ENCODE measurements around the gene RBMS3. TPM values are rescaled to one million over a fixed set of nuclear protein-coding genes. Genes with fewer than 3 reads are reported as not detected.

RBMS3 gene
- total and polyA plus RNA-seq, 4 donors = 29.1 to 86.7 (median 58.1) TPM

DNA sequence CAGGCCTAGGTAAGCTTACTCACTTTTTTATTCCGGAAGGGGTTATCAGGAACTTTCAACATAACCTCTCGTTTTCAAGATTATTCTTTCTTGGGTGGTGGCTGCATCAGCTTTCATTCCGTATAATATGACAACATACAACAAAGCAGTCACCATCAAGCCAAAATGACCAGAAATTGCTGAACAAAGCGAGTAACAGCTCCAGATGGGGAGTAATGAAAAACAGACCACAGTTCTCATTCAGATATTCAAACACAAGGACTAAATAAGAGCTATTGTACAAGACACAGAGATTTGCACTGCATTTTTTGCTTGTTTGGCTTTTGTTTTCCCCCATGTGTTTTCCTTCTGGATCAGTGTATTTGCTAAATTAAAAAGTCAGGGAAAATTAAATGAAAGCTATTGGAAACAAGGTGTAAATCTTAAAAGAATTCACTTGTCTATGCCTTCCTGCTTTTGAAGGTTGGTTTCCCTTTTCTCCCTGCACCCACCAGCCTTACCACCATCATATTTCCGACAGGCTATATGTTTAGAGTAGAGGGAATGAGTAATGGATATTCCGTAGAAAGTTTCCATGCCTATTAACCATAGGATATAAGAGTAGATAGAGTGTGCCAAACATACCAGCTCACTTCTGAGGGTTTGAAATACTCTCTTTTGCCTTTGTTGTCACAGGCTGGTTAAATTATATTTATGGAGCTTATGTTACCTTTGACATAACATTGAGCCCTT is 213.6 kb downstream of the RBMS3 start:
- peak overlapping the region; percentile 62 for H3K27ac ChIP-seq (ENCODE audit: low read depth, low read length)
- no peaks in the 10 kb centered on the region for H3K27me3 ChIP-seq (ENCODE audit: control insufficient read depth, insufficient read depth, low read length)
- no peaks in the 10 kb centered on the region for H3K9me3 ChIP-seq (ENCODE audit: control insufficient read depth, insufficient read depth, low read length)
- 80% methylated on average over 1 of the region's 6 CpGs for WGBS (ENCODE audit: insufficient coverage)
- DNase-seq (ENCODE audit: low read depth in 4 of 6, low spot score in 6 of 6) = peak in 2 of 6 donors; percentile 13 to 33
- no peaks in the 10 kb centered on the region for H3K36me3 ChIP-seq (ENCODE audit: control insufficient read depth, insufficient read depth, low read length)
- H3K4me3 ChIP-seq (ENCODE audit: low read depth, low read length) = no peak overlapping the region
- no peaks in the 10 kb centered on the region for H3K4me1 ChIP-seq (ENCODE audit: control insufficient read depth, insufficient read depth, low read length)

DNA sequence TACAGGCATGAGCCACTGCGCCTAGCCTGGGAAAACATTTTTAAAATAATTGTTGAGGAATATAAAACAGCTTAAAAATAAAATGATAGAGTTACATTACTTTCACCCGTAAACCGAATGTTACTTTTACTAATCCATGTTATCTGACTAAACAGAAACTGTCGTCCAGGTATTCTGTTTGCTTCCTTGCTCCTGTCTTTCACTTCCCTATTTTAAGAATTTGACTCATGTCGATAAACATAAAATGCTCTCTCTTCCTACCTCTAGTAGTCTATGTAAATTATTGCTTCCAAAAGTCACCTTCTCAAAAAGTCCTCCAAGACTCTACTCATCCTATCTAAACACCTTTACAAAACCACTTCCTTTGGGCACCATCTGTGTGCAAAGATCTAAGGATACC is 216.4 kb downstream of the RBMS3 start:
- H3K27ac ChIP-seq (ENCODE audit: low read depth, low read length) = no peak overlapping the region
- H3K4me3 ChIP-seq (ENCODE audit: low read depth, low read length) = no peak overlapping the region
- no peaks in the 10 kb centered on the region for H3K27me3 ChIP-seq (ENCODE audit: control insufficient read depth, insufficient read depth, low read length)
- no peaks in the 10 kb centered on the region for H3K9me3 ChIP-seq (ENCODE audit: control insufficient read depth, insufficient read depth, low read length)
- H3K36me3 ChIP-seq (ENCODE audit: control insufficient read depth, insufficient read depth, low read length) = no peaks in the 10 kb centered on the region
- no peaks in the 10 kb centered on the region for H3K4me1 ChIP-seq (ENCODE audit: control insufficient read depth, insufficient read depth, low read length)
- DNase-seq (ENCODE audit: low read depth in 4 of 6, low spot score in 6 of 6) = no peak
- no CpG with 5 or more reads among the region's 5 CpGs for WGBS (ENCODE audit: insufficient coverage)

DNA sequence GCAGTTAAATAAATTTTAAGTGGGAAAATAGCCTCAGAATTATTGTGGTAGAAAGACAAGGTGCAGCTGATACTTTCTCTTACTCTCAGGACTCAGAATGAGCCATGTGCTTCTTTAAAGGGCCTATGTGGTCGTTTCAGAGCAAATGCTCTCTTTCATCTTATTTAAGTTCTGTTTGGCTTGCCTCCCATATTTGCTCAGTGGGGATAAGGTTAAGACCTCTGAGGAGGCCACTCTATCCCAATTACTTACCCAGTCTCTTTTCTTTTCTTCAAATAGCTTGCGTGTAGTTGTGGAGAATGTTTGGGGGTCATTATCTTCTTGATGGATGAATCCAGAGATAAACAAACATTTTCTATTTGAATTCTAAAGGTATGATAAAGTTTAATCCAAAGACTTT is 221.9 kb downstream of the RBMS3 start:
- WGBS (ENCODE audit: insufficient coverage) = no CpG with 5 or more reads among the region's 2 CpGs
- peak overlapping the region; percentile 52 for H3K27ac ChIP-seq (ENCODE audit: low read depth, low read length)
- H3K9me3 ChIP-seq (ENCODE audit: control insufficient read depth, insufficient read depth, low read length) = no peaks in the 10 kb centered on the region
- no peak overlapping the region for H3K4me3 ChIP-seq (ENCODE audit: low read depth, low read length)
- no peaks in the 10 kb centered on the region for H3K27me3 ChIP-seq (ENCODE audit: control insufficient read depth, insufficient read depth, low read length)
- DNase-seq (ENCODE audit: low read depth in 4 of 6, low spot score in 6 of 6) = no peak
- H3K4me1 ChIP-seq (ENCODE audit: control insufficient read depth, insufficient read depth, low read length) = no peaks in the 10 kb centered on the region
- H3K36me3 ChIP-seq (ENCODE audit: control insufficient read depth, insufficient read depth, low read length) = no peaks in the 10 kb centered on the region

DNA sequence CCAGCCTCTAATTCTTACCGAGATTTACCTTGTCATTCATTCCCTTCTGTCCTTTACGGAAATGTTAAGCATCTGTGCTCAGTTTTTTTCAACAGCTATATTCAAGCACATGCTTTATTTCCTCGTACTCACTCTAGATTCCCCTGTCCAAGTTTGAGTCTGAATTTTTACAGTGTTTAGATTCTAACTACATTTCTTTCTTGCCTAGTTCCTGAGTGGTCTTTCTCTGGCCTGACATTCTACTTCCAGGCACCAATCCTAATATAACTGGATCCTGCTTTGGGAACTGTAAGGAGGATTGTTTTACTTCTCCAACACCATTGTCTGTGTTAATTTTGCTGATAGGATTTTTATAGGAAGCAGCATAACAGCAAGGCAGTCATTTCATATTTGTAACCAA is 222.4 kb downstream of the RBMS3 start:
- no peak for DNase-seq (ENCODE audit: low read depth in 4 of 6, low spot score in 6 of 6)

DNA sequence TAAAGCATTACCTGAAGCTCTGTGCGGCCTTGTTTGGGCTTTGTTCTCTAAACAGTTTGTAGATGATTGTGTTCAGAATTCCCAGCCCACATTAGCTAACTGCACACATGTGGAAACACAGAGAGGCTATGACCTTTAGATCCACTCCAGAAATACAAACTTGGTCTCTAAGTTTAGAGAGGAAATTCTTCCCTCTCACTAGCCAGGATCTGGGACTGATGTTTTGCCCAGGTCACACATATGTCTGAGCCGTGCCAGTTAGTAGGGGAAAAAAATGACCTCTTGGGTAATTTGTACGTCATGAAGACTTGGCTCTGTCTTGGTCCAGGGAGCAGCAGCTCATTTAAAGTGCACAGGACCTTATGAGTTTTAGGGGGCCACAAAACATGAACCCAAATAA is 223.1 kb downstream of the RBMS3 start:
- Histone ChIP-seq H3K9me3 (ENCODE audit: control insufficient read depth, insufficient read depth, low read length) (no peaks in the 10 kb centered on the region), H3K36me3 (ENCODE audit: control insufficient read depth, insufficient read depth, low read length) (no peaks in the 10 kb centered on the region), H3K4me3 (ENCODE audit: low read depth, low read length) (no peak overlapping the region), H3K4me1 (ENCODE audit: control insufficient read depth, insufficient read depth, low read length) (no peaks in the 10 kb centered on the region), H3K27ac (ENCODE audit: low read depth, low read length) (peak overlapping the region; percentile 8), H3K27me3 (ENCODE audit: control insufficient read depth, insufficient read depth, low read length) (no peaks in the 10 kb centered on the region)
- 80% methylated on average over 2 of the region's 3 CpGs for WGBS (ENCODE audit: insufficient coverage)
- peak in 1 of 6 donors; percentile 21 for DNase-seq (ENCODE audit: low read depth in 4 of 6, low spot score in 6 of 6)

More for the DNA sequence above, 222.4 kb downstream of the RBMS3 start:
- 94% methylated on average over 2 of the region's 3 CpGs for WGBS (ENCODE audit: insufficient coverage)
- Histone ChIP-seq H3K4me1 (ENCODE audit: control insufficient read depth, insufficient read depth, low read length) (no peaks in the 10 kb centered on the region), H3K27me3 (ENCODE audit: control insufficient read depth, insufficient read depth, low read length) (no peaks in the 10 kb centered on the region), H3K4me3 (ENCODE audit: low read depth, low read length) (no peak overlapping the region), H3K36me3 (ENCODE audit: control insufficient read depth, insufficient read depth, low read length) (no peaks in the 10 kb centered on the region), H3K9me3 (ENCODE audit: control insufficient read depth, insufficient read depth, low read length) (no peaks in the 10 kb centered on the region), H3K27ac (ENCODE audit: low read depth, low read length) (peak overlapping the region; percentile 52)

DNA sequence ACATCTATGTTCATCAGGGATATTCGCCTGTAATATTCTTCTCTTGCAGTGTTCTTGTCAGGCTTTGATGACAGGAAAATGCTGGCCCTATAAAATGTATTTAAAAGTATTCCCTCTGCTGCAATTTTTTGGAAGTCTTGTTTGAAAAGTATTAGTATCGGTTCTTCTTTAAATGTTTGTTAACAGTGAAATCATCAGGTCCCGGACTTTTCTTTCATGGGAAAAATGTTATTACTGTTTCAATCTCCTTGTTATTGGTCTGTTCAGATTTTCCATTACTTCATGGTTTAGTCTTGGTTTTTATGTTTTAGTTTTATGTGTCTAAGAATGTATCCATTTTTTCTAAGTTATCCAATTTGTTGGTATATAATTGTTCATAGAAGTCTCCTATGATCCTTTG is 225.6 kb downstream of the RBMS3 start:
- H3K27me3 ChIP-seq (ENCODE audit: control insufficient read depth, insufficient read depth, low read length) = no peaks in the 10 kb centered on the region
- no peaks in the 10 kb centered on the region for H3K9me3 ChIP-seq (ENCODE audit: control insufficient read depth, insufficient read depth, low read length)
- no peak overlapping the region for H3K4me3 ChIP-seq (ENCODE audit: low read depth, low read length)
- WGBS (ENCODE audit: insufficient coverage) = no CpG with 5 or more reads among the region's 3 CpGs
- no peak for DNase-seq (ENCODE audit: low read depth in 4 of 6, low spot score in 6 of 6)
- no peak overlapping the region for H3K27ac ChIP-seq (ENCODE audit: low read depth, low read length)
- no peaks in the 10 kb centered on the region for H3K36me3 ChIP-seq (ENCODE audit: control insufficient read depth, insufficient read depth, low read length)
- no peaks in the 10 kb centered on the region for H3K4me1 ChIP-seq (ENCODE audit: control insufficient read depth, insufficient read depth, low read length)

DNA sequence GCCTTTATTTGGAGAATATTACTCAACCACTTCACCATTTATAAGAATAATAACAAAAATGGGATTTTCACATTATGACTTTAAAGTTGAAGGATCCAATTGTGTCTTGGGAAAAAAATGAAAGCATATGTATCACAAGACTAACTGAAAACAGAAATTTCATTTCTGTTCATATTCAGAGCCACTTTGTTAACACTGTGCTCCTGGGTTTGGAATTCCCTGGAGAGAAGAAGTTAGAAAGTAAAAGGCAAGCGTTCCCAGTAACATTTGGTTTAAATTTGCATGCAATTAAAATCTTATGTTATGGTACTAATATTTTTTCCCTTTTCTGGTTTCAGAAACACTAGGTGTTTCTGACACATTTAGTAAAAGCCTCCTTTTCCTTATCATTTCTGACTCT is 230.8 kb downstream of the RBMS3 start:
- H3K4me3 ChIP-seq (ENCODE audit: low read depth, low read length) = no peak overlapping the region
- H3K9me3 ChIP-seq (ENCODE audit: control insufficient read depth, insufficient read depth, low read length) = no peaks in the 10 kb centered on the region
- H3K36me3 ChIP-seq (ENCODE audit: control insufficient read depth, insufficient read depth, low read length) = no peaks in the 10 kb centered on the region
- no peaks in the 10 kb centered on the region for H3K4me1 ChIP-seq (ENCODE audit: control insufficient read depth, insufficient read depth, low read length)
- no peaks in the 10 kb centered on the region for H3K27me3 ChIP-seq (ENCODE audit: control insufficient read depth, insufficient read depth, low read length)
- no peak for DNase-seq (ENCODE audit: low read depth in 4 of 6, low spot score in 6 of 6)
- H3K27ac ChIP-seq (ENCODE audit: low read depth, low read length) = no peak overlapping the region
- WGBS (ENCODE audit: insufficient coverage) = no CpG with 5 or more reads among the region's 1 CpG

DNA sequence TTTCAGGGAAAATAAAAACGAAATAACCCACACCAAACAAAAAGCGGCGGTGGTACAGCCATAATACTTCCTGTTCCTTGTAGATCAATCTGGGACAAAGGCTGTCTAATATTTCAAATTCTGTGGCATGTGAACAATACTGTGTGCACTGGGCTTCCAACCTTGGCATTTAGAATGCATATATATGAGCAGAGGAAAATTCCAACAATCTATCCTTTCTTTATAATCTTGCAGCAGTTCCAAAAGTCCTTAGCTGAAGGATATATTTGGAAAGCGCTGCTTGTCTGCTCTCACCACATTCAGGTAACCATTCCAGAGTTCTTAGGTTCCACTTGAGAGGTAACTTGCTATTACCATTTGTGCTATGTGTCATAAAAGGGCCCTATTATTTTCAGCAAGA is 231.8 kb downstream of the RBMS3 start:
- Histone ChIP-seq H3K9me3 (ENCODE audit: control insufficient read depth, insufficient read depth, low read length) (no peaks in the 10 kb centered on the region), H3K4me1 (ENCODE audit: control insufficient read depth, insufficient read depth, low read length) (no peaks in the 10 kb centered on the region), H3K36me3 (ENCODE audit: control insufficient read depth, insufficient read depth, low read length) (no peaks in the 10 kb centered on the region), H3K27me3 (ENCODE audit: control insufficient read depth, insufficient read depth, low read length) (no peaks in the 10 kb centered on the region), H3K27ac (ENCODE audit: low read depth, low read length) (peak overlapping the region; percentile 6), H3K4me3 (ENCODE audit: low read depth, low read length) (no peak overlapping the region)
- 20% methylated on average over 1 of the region's 4 CpGs for WGBS (ENCODE audit: insufficient coverage)
- peak in 1 of 6 donors; percentile 52 for DNase-seq (ENCODE audit: low read depth in 4 of 6, low spot score in 6 of 6)

DNA sequence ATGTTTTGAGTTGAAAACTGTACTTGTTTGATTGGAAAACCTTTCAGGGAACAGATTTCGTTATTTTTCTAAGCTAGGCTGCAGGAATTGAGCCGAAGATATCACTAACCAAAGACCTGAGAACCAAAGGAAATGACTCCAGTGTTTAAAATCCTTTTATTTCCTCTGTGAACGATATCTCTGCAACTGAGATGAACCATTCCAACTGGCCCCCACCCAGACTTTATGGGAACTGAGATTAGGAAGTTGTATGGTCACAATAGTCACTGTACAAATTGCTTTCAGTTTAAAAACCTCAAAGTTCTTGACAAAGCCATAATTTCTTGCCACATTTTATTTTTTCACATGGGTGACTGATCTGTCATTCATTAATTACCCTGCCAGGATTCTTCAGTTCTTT is 232.4 kb downstream of the RBMS3 start:
- no peak overlapping the region for H3K4me3 ChIP-seq (ENCODE audit: low read depth, low read length)
- H3K27me3 ChIP-seq (ENCODE audit: control insufficient read depth, insufficient read depth, low read length) = no peaks in the 10 kb centered on the region
- no peak for DNase-seq (ENCODE audit: low read depth in 4 of 6, low spot score in 6 of 6)
- WGBS (ENCODE audit: insufficient coverage) = 20% methylated on average over 1 of the region's 3 CpGs
- no peak overlapping the region for H3K27ac ChIP-seq (ENCODE audit: low read depth, low read length)
- H3K9me3 ChIP-seq (ENCODE audit: control insufficient read depth, insufficient read depth, low read length) = no peaks in the 10 kb centered on the region
- H3K36me3 ChIP-seq (ENCODE audit: control insufficient read depth, insufficient read depth, low read length) = no peaks in the 10 kb centered on the region
- H3K4me1 ChIP-seq (ENCODE audit: control insufficient read depth, insufficient read depth, low read length) = no peaks in the 10 kb centered on the region

DNA sequence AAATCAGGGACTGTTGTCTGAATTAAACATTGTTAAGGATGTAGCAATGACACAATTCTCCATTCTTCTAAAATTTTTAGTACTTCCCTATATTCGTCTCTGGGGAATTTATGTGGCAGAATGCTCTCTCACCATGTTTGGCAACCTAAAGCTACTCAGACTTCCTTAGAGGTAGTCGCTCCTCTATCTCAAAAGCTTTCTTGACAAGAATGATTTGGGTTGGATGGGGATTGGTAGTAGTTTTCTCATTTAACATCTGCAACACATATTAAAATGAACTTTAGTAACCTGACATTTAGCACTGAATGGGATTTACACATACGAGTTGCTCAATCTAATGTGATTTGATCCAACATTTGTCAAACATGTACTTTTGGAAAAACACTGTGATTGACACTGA is 233.3 kb downstream of the RBMS3 start:
- no peak for DNase-seq (ENCODE audit: low read depth in 4 of 6, low spot score in 6 of 6)
- no peaks in the 10 kb centered on the region for H3K4me1 ChIP-seq (ENCODE audit: control insufficient read depth, insufficient read depth, low read length)
- no peak overlapping the region for H3K27ac ChIP-seq (ENCODE audit: low read depth, low read length)
- no CpG with 5 or more reads among the region's 3 CpGs for WGBS (ENCODE audit: insufficient coverage)
- H3K36me3 ChIP-seq (ENCODE audit: control insufficient read depth, insufficient read depth, low read length) = no peaks in the 10 kb centered on the region
- no peak overlapping the region for H3K4me3 ChIP-seq (ENCODE audit: low read depth, low read length)
- no peaks in the 10 kb centered on the region for H3K27me3 ChIP-seq (ENCODE audit: control insufficient read depth, insufficient read depth, low read length)
- no peaks in the 10 kb centered on the region for H3K9me3 ChIP-seq (ENCODE audit: control insufficient read depth, insufficient read depth, low read length)

All from spinal cord (tissue), 10 donors.